ENCODE measurements around the gene IQCM. TPM values are rescaled to one million over a fixed set of nuclear protein-coding genes. Genes with fewer than 3 reads are reported as not detected.

IQCM gene
- total RNA-seq, 4 donors from 2014 or later = not detected

GRCh38 chr4:149785696-149786431, 29.8 kb downstream of the IQCM start:
- ATAC-seq (ENCODE audit: low FRiP score) (no peak), DNase-seq (ENCODE audit: low spot score) (no peak)
- TF ChIP-seq CTCF (IDR thresholded peaks at IDR 0.05) = no peak

GRCh38 chr4:149784018-149784417, 31.6 kb downstream of the IQCM start:
- TF ChIP-seq CTCF (IDR thresholded peaks at IDR 0.05) = no peak
- DNase-seq (ENCODE audit: low spot score) = no peak
- ATAC-seq (ENCODE audit: low FRiP score) = no peak

GRCh38 chr4:149781150-149781549, 34.5 kb downstream of the IQCM start:
- ATAC-seq (ENCODE audit: low FRiP score) (no peak), DNase-seq (ENCODE audit: low spot score) (no peak)
- no peak for TF ChIP-seq CTCF (IDR thresholded peaks at IDR 0.05)

- no peak for TF ChIP-seq CTCF (IDR thresholded peaks at IDR 0.05)
- ATAC-seq (ENCODE audit: low FRiP score) (no peak), DNase-seq (ENCODE audit: low spot score) (no peak)
Measured at GRCh38 chr4:149768477-149768876, 47.2 kb downstream of the IQCM start.

GRCh38 chr4:149766135-149766534, 49.5 kb downstream of the IQCM start:
- no peak for DNase-seq (ENCODE audit: low spot score)
- no peak for TF ChIP-seq CTCF (IDR thresholded peaks at IDR 0.05)
- no peak for ATAC-seq (ENCODE audit: low FRiP score)

GRCh38 chr4:149765630-149766029, 50.0 kb downstream of the IQCM start:
- ATAC-seq (ENCODE audit: low FRiP score) (no peak), DNase-seq (ENCODE audit: low spot score) (no peak)
- TF ChIP-seq CTCF (IDR thresholded peaks at IDR 0.05) = no peak

- no peak for DNase-seq (ENCODE audit: low spot score)
- no peak for TF ChIP-seq CTCF (IDR thresholded peaks at IDR 0.05)
- ATAC-seq (ENCODE audit: low FRiP score) = no peak
Measured at GRCh38 chr4:149755969-149756368, 59.7 kb downstream of the IQCM start.

Measured in omental fat pad (tissue), 4 donors.